ENCODE data around the gene CEBPB.

DNA sequence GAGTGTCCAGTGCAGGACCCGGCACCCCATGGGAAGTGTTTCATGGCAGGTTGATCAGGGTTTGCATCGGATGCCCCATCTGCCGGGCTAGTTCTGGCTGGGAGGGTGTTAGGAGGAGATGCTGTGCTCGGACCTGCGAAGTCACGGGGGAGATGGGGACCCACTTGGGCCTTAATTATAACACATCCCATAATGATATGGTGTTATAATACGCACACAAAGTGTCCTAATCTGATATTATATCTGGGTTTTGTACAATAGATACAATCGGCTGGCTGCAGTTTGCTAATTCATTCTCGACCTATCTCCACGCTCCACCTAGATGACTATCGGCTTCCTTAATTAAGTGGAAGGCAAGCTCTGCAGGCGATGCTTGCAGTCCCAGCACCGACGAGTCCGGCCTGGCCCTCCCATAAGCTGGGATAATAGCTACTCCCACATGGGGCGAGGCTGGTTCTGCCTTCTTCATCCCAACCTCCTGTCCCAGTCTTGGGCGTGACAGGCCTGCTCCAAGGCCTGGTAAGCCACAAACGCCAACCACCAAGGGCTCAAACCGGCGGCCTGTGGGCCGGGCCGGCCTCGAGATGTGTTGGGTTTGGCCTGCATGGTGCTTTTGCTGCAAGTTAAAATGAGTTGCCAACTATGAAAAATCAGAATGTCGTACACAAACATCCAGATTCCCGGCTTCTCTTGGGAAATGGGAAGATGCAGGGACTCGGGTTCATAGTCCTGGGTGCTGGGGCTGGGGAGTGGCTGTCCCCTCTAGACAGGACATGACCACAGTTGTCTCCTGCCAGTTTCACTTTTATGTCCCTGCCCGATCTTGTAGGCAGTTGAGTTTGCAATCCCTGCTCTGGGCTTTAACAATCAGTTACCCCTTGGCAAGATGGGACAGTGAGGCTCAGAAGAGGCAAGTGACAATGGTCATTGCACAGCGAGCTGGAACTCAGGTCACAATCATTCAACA is 32.7 kb downstream of the CEBPB start:
- TF ChIP-seq, protein P1, sequence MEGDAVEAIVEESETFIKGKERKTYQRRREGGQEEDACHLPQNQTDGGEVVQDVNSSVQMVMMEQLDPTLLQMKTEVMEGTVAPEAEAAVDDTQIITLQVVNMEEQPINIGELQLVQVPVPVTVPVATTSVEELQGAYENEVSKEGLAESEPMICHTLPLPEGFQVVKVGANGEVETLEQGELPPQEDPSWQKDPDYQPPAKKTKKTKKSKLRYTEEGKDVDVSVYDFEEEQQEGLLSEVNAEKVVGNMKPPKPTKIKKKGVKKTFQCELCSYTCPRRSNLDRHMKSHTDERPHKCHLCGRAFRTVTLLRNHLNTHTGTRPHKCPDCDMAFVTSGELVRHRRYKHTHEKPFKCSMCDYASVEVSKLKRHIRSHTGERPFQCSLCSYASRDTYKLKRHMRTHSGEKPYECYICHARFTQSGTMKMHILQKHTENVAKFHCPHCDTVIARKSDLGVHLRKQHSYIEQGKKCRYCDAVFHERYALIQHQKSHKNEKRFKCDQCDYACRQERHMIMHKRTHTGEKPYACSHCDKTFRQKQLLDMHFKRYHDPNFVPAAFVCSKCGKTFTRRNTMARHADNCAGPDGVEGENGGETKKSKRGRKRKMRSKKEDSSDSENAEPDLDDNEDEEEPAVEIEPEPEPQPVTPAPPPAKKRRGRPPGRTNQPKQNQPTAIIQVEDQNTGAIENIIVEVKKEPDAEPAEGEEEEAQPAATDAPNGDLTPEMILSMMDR (IDR thresholded peaks at IDR 0.05), result no peak
- no peak for TF ChIP-seq POLR2A (IDR thresholded peaks at IDR 0.05)

All from heart left ventricle (tissue), 13 donors.